Measurements from ENCODE around the gene MAP6.

DNA sequence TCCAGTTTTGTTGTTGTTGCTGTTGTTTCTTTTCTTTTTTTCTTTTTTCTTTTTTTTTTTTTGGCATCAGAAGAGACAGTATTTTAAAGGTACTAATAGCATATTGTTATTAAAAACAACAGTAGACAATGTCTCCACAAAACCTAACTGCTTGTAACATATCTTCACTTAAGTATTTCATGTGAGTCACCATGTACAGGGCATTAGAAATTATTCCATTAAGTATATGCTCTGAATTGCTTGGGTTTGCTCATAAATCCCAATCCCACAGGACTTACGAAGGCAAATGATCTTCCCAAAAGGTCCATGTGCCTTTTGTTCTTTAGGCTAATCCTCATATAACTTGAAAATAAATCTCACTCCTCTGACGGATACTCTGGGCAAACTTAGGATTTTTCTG lies 35.9 kb downstream of the MAP6 start:
- no peak for TF ChIP-seq GATA2 (IDR thresholded peaks at IDR 0.05; ENCODE audit: low read depth, low read length)
- TF ChIP-seq GATA3 (IDR thresholded peaks at IDR 0.05; ENCODE audit: low read depth, low read length): no peak
